HG02798 (cell line): ENCODE measurements around the gene OR3A2.
"Not testable (repeated sequence)": the region's sequence is repeated elsewhere in the genome, so short reads cannot be mapped to it uniquely, and the experiment has no call there.

Source experiments
- ATAC-seq: cut with Tn5 transposase; IDR thresholded peaks from one replicate; pipeline ENCODE4 v1.9.1; 2021; ENCODE audit warnings: mild to moderate bottlenecking; ENCODE audit not compliant: unreplicated experiment, poor library complexity

OR3A2 gene

DNA sequence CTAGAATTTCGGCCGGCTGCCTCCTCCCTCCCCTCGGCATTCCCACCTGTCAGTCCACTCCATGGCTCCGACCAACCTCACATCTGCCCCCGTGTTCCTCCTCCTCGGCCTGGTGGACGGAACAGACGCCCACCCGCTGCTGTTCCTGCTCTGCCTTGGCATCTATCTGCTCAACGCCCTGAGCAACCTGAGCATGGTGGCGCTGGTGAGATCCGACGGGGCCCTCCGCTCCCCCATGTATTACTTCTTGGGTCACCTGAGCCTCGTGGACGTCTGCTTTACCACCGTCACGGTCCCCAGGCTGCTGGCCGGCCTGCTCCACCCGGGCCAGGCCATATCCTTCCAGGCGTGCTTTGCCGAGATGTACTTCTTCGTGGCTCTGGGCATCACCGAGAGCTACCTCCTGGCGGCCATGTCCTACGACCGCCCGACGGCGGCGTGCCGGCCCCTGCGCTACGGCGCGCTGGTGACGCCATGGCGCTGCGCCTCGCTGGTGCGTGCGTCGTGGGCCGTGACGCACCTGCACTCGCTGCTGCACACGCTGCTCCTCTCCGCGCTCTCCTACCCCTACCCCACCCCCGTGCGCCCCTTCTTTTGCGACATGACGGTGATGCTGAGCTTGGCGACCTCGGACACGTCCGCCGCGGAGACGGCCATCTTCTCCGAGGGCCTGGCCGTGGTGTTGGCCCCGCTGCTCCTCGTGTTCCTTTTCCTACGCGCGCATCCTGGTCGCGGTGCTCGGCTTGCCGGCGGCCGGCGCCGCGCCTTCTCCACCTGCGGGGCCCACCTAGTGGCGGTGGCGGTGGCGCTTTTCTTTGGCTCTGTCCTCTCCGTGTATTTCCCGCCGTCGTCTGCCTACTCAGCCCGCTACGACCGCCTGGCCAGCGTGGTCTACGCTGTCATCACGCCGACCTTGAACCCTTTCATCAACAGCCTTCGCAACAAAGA is at the start of gene OR3A2:
OR3A2 (minus strand) TSS at position 440 of the 948 bp plus-strand sequence.
- no peak for ATAC-seq

GRCh38 chr17:3433741-3434140 is 47.6 kb upstream of the OR3A2 start, which contains the start of gene OR1E2:
Gene OR1E2, minus strand, starts transcription at chr17:3433841. Its CDS starts 0 bp downstream, at chr17:3433841.
- ATAC-seq: no peak

DNA sequence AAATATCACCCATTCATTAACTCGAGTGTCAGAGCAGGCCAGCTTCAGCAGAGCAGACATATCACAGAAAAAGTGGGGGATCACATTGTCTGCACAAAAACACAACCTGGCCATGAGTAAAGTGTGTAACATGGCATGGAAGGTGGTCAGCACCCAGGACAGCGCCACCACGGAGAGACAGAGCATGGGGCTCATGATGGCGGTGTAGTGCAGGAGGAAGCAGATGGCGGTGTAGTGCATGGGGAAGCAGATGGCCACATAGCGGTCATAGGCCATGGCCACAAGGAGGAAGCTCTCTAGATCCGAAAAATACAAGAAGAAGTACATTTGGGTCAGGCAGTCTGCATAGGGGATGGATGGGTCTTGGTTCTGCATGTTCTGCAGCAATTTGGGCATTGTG is 47.1 kb upstream of the OR3A2 start:
- not testable (repeated sequence) for ATAC-seq

DNA sequence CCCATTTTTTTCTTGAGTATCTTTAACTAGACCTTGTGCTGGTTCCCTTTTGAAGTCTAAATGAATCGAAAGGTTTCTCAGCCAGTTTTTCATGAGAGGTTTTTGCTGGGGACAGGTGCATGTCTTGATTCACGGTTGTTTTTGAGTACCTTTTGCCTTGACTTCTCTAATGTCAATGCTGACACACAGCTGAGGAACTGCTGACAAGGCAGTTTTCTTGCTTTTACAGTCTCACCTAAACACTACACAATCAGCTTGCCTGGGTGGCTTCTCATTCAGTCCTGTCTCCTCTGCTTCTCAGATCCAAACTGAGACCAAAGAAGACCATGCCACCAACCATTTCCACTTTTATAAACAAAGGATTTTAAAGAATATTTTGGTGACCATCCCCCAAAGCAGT is 32.1 kb upstream of the OR3A2 start:
- no peak for ATAC-seq

DNA sequence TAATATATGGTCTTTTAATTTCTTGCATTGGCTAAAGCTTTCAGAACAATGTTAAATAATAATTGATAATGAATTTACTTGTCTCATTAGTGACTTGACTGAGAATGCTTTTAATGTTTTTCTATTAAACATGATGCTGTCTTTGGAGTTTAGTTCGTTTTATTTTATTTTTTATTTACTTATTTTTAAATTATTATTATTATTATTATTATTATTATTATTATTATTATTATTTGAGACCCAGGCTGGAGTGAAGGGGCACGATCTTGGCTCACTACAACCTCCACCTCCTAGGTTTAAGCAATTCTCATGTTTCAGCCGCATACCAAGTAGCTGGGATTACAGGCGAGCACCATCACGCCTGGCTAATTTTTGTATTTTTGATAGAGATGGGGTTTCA is 29.5 kb upstream of the OR3A2 start:
- ATAC-seq: no peak

DNA sequence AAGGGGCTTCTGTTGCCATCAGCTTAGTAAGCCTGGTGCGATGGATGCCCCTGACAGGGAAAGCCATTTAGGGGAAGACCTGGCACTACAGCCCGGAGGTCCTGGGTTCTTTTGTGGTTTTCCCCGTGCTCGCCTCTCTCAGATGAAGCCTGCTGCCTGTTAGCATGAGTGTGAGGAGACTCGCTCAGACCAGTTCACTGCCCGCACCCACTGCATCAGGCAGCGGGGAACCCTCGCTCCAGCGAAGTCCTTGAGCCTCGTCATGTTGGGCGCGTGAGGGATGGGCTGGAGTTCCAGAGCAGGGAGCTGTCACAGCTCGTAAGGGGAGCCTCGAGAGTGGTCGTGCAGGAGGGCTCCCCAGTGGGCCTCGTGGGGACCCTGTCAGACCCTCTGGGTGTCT is 26.1 kb upstream of the OR3A2 start:
- ATAC-seq: not testable (repeated sequence)

DNA sequence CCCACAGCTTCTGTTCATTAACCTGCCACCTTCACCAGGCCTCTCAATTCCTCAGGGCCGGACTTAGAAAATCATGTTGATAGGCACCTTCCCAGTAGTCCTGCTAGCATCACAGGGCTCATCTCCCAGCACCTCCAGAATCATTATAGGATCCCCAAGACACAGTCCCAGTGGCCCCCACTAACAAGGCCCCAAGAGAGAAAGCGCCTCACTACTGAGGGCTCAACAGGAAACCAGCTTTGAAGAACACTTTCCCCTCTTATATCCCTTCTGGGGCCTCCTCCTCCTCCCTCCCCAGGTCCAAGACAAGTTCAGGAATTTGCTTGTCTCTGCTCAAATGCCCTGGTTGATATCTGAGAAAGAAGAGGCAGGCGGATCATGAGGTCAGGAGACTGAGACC is 25.0 kb upstream of the OR3A2 start, which contains the start of gene OR3A3:
OR3A3 (plus strand) TSS at position 301 of the 400 bp plus-strand sequence.
- no peak for ATAC-seq

- ATAC-seq: not testable (repeated sequence)
Measured at GRCh38 chr17:3403856-3404255, 17.7 kb upstream of the OR3A2 start.

- no peak for ATAC-seq
Measured at GRCh38 chr17:3401786-3402185, 15.7 kb upstream of the OR3A2 start.

- ATAC-seq: no peak
Measured at GRCh38 chr17:3400055-3400454, 13.9 kb upstream of the OR3A2 start.

DNA sequence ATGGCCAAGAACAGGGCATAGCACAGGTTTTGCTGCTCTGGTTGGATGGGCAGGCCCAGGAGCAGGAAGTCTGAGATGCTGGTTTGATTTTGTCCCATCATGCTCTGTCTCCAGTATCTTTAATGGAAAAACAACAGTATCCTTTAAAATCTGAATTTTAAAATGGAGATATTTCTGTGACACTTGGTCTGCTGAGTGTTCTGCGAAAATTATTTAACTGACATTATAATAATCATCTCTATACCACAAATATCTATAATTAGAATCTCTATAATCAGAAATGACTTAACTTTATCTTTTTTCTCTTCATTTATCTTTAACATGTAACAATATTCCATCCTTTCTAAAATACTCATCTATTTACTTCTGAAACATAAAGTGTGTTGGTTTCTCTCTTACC is 12.2 kb upstream of the OR3A2 start, which contains the start of gene OR1E1:
OR1E1 (minus strand) TSS at position 101 of the 400 bp plus-strand sequence; CDS start at position 101, 0 bp downstream.
- ATAC-seq: no peak

DNA sequence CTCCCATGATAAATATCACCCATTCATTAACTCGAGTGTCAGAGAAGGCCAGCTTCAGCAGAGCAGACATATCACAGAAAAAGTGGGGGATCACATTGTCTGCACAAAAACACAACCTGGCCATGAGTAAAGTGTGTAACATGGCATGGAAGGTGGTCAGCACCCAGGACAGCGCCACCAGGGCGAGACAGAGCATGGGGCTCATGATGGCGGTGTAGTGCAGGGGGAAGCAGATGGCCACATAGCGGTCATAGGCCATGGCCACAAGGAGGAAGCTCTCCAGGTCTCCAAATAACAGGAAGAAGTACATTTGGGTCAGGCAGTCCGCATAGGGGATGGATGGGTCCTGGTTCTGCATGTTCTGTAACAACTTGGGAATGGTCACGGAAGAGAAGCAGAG is 11.7 kb upstream of the OR3A2 start:
- ATAC-seq: not testable (repeated sequence)

DNA sequence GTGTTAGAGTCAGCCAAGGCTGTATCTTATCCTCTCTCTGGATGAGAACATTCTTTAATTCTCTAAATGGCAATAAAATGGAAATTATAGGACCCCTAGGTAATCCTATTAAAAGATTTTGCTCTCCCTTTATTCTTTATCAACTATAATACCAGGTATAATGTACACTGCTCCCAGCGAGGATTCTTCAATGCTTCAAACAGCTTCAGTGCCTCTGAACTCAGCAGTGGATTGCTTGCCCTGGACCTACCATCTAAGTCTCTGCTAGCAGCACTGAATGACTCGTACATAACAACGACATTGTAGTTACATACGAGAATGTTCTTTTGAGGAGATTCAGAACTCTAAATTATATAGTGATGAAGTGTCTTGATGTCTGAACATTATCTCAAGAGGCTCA is 3.7 kb upstream of the OR3A2 start:
- no peak for ATAC-seq

DNA sequence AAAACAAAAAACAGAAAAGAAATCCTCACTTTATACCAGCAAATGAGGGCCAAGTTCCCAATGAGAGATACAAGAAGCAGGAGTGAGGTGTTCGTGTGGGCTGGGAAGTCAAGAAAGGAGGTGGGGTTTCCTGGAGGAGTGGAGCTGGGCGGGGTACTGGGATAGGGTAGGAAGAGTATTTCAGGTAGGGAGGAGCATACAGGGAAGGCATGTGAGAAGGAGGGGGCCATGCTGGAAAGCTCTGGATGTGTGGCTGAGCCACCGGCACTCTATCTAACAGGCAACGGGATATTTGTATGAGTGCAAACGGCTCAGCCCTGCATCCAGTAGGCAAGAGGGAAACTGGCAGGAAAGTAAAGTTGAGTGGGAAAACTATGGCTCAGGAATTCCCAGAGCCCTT is 4.2 kb downstream of the OR3A2 start:
- no peak for ATAC-seq

GRCh38 chr17:3378321-3378720 is 7.8 kb downstream of the OR3A2 start:
- no peak for ATAC-seq

DNA sequence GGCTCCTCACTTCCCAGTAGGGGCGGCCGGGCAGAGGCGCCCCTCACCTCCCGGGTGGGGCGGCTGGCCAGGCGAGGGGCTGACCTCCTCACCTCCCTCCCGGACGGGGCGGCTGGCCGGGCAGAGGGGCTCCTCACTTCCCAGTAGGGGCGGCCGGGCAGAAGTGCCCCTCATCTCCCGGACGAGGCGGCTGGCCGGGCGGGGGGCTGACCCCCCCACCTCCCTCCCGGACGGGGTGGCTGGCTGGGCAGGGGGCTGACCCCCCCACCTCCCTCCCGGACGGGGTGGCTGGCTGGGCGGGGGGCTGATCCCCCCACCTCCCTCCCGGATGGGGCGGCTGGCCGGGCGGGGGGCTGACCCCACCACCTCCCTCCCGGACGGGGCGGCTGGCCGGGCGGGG is 14.9 kb downstream of the OR3A2 start:
- ATAC-seq: not testable (repeated sequence)

- ATAC-seq: not testable (repeated sequence)
Measured at GRCh38 chr17:3342782-3343181, 43.3 kb downstream of the OR3A2 start.

- ATAC-seq: no peak
Measured at GRCh38 chr17:3335876-3336275, 50.2 kb downstream of the OR3A2 start.

DNA sequence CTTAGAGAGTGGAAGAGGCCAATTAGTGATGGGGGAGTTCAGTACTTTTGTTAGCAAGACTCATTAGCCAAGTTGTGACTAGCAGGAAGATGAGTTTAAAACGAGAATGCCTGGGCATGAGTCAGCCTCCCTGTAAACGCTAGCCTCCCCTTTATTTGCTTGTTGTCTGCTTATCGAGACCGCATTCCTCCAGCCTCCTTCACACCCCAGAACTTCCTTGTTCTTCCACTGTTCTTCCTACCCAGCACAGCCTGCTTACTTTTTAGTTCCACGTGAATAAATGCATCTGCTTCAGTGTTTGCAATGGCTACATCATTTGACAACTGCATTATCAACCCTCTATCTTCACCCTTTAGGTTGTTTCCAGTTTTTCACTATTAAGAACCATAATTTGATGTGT is 67.8 kb downstream of the OR3A2 start:
- ATAC-seq: no peak

DNA sequence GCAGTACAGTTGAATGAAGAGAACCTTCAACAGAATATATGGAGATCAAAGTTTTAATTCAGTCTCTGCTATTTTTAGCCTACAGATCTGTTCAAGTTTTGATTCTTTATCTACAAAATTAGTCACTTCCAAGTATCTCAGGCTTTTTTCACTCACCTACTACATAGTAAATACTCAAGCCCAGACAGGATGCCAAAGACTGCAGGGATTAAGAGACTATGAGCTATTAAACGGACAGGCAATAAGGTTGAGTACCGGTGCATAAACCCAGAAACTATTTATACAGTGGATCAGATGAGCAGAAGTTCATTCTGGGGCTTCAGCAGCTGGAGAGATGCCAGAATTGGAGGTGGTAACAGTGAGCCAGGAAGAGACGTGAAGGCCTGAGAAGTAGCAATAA is 69.3 kb downstream of the OR3A2 start:
- no peak for ATAC-seq

DNA sequence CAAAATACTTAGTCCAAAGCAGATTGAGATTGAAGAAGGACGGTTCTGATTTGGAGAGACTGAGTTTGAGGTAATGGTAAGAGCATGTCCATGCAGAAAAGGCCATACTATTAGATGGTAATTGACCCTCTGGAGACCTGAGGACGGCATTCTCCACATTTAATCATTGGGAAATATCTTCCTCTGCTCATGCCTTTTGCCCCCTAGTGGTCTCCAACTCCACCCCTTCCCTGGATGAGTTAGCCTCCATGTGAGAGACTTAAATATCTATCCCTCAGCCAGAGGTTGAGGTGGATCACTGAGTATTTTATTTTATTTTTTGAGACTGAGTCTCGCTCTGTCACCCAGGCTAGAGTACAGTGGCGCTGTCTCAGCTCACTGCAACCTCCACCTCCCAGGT is 77.5 kb downstream of the OR3A2 start:
- ATAC-seq: no peak

- no peak for ATAC-seq
Measured at GRCh38 chr17:3298260-3298659, 87.8 kb downstream of the OR3A2 start, which contains the start of gene OR3A1. Gene OR3A1, minus strand, starts transcription at chr17:3298360. Its CDS starts 5,778 bp downstream, at chr17:3292582.
